ENCODE measurements around the gene FBXL14. TPM values are rescaled to one million over a fixed set of nuclear protein-coding genes. Genes with fewer than 3 reads are reported as not detected.

FBXL14 gene
- total and polyA plus RNA-seq, 9 of the 15 experiments (the other 6 are each of a cell fraction or from before 2014, with no cell fraction given), result 0.13 to 9.8 (median 3.3) TPM

GRCh38 chr12:1605129-1606020 is 11.0 kb upstream of the FBXL14 start (continued):
- no peak for TF ChIP-seq E2F4 (CRISPR knock-in tag; IDR thresholded peaks at IDR 0.05; ENCODE audit: low read depth)
- no peak for TF ChIP-seq MGA (IDR thresholded peaks at IDR 0.05)
- no peak for TF ChIP-seq SREBF2 (CRISPR knock-in tag; IDR thresholded peaks at IDR 0.05)
- TF ChIP-seq HBP1 (CRISPR knock-in tag; IDR thresholded peaks at IDR 0.05), result 0 out of 2 replicates have a peak, but pooled peaks have one; percentile 52
- peak; percentile 56 for TF ChIP-seq DPF2 (IDR thresholded peaks at IDR 0.05)
- TF ChIP-seq CREB5 (CRISPR knock-in tag; IDR thresholded peaks at IDR 0.05), result no peak
- TF ChIP-seq POLR2H (tag; IDR thresholded peaks at IDR 0.05; ENCODE audit: low read depth), result no peak
- TF ChIP-seq WHSC1 (IDR thresholded peaks at IDR 0.05; ENCODE audit: low read length), result no peak
- TF ChIP-seq SIN3B (IDR thresholded peaks at IDR 0.05; ENCODE audit: low read depth), result no peak
- no peak for TF ChIP-seq CBX8 (IDR thresholded peaks at IDR 0.05; ENCODE audit: borderline replicate concordance, extremely low read depth, low read depth, low read length, poor library complexity, severe bottlenecking)
